ENCODE results near the gene DYNC1I1.

Gene DYNC1I1

DNA sequence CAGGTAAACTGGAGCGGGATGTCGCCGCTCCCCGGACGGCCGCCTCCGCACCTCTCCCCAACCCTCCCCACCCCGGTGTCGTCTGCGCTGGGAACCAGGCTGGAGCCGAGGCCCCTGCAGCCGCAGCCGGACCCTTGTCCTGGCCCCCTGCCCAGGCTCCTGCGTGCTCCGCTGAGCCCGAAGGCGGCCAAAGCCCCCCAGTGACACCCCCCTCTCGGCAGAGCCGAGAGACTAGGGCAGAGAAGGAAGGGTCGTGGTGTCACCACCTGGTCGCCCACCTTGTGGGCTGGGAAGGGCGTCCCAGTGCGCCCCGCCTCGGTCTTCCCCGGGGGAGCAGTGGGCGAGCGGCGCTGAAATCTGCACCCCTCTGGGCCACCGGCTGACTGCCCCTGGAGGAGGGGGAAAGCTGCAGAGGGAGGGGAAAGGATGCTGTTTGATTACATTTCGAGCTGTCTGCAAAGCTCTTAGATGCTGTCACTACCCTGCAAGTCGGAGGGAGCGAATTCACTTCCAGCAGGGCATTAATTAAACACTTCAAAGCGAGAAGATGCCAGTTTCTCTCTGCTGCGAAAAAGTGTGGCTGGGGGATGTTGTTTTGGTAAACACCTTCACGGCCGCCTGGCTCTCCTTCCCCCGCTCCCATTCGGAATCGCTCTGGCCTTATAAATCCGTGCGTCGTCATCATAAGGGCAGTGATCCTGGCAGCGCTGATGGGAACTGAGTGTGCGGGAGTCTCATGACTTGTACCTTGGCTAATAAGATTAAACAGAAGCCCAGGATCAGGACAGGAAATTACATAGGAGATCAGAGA is 622 bp downstream of the DYNC1I1 start:
- DNase-seq (ENCODE audit: low spot score) = no peak
- Mint-ChIP-seq H3K4me1 (ENCODE audit: low read depth) (peaks cover 3% of the 10 kb centered on the region), H3K4me3 (no peak overlapping the region), H3K27me3 (ENCODE audit: low read depth) (peaks cover 38% of the 10 kb centered on the region), H3K36me3 (ENCODE audit: low read depth) (no peaks in the 10 kb centered on the region), H3K27ac (no peak overlapping the region), H3K9me3 (no peaks in the 10 kb centered on the region)

DNA sequence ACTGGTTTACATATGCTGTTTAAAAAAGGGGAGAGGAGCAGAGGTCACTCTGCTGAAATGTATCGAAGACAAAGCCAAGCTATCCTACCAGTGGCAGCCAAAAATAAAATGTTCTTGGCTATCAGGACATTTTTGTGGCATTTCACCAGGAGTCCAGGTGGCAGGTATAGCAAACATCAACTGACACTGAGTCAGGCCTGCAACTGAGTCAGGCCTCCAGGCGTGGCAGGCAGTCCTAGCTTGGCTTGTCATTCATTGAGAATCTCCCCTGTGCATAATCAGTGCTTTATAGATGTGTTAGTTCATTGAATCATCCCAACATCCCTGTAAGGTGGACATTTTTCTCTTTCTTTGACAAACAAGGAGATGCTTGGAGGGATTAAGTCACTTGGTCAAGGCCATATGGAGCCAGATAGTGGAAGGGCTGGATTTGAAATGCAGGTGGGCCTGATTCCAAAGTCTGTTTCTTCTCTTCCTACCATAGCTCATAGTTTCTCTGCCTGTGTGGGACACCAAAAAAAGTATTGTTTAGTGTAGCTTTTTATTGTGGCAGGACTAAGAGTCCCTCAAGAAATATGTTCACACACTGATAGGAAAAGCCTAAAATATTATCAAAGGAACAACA is 4.3 kb downstream of the DYNC1I1 start:
- no peak for DNase-seq (ENCODE audit: low spot score)
- no peak overlapping the region for H3K4me3 Mint-ChIP-seq
- no peaks in the 10 kb centered on the region for H3K36me3 Mint-ChIP-seq (ENCODE audit: low read depth)
- no peak overlapping the region for H3K27ac Mint-ChIP-seq
- H3K4me1 Mint-ChIP-seq (ENCODE audit: low read depth) = peaks cover 3% of the 10 kb centered on the region
- H3K9me3 Mint-ChIP-seq = no peaks in the 10 kb centered on the region
- H3K27me3 Mint-ChIP-seq (ENCODE audit: low read depth) = peaks cover 24% of the 10 kb centered on the region

DNA sequence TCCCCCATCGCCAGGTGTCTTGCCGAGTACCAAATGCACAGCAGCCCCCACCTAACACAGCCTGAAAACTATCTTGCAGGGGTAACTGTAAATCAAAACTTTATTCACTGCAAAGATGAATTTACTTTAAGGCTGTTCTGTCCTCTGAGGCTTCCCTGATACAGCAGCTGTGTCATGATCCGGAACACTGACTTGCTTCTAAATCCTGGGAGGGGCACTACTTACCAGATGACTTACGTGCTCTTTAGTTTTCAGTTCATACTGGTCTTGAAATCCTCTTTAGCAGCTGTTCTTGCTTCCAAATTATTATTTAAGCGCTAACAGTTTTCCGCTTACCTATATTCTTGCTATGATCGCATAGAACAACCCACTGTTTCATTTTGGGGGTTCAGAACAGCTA is 4.9 kb downstream of the DYNC1I1 start:
- no peaks in the 10 kb centered on the region for H3K36me3 Mint-ChIP-seq (ENCODE audit: low read depth)
- H3K4me1 Mint-ChIP-seq (ENCODE audit: low read depth) = peaks cover under 1% of the 10 kb centered on the region
- no peak overlapping the region for H3K4me3 Mint-ChIP-seq
- peaks cover 19% of the 10 kb centered on the region for H3K27me3 Mint-ChIP-seq (ENCODE audit: low read depth)
- no peaks in the 10 kb centered on the region for H3K9me3 Mint-ChIP-seq
- no peak overlapping the region for H3K27ac Mint-ChIP-seq
- DNase-seq (ENCODE audit: low spot score) = no peak

DNA sequence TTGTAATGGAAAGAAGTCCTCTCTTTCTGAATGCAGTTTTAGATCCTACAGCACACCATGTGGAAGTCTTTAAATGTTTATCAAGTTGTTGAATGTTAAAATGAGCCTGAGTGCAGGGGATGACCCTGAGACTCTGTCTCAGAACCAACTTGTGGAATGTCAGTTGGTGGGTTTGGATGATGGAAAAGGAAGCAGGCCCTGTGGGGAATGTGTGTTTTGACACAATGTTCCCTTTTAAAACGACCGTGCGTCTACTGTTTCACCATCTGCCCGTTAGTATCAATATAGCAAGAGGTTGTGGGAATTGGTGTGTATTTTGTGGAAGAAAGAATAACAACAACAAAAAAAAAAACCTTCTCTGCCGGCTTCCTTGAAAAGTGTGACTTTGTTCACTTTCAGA is 8.3 kb downstream of the DYNC1I1 start:
- no peak for DNase-seq (ENCODE audit: low spot score)
- no peak overlapping the region for H3K4me3 Mint-ChIP-seq
- H3K27ac Mint-ChIP-seq = no peak overlapping the region
- no peaks in the 10 kb centered on the region for H3K9me3 Mint-ChIP-seq
- H3K4me1 Mint-ChIP-seq (ENCODE audit: low read depth) = no peaks in the 10 kb centered on the region
- H3K36me3 Mint-ChIP-seq (ENCODE audit: low read depth) = no peaks in the 10 kb centered on the region
- H3K27me3 Mint-ChIP-seq (ENCODE audit: low read depth) = no peaks in the 10 kb centered on the region

DNA sequence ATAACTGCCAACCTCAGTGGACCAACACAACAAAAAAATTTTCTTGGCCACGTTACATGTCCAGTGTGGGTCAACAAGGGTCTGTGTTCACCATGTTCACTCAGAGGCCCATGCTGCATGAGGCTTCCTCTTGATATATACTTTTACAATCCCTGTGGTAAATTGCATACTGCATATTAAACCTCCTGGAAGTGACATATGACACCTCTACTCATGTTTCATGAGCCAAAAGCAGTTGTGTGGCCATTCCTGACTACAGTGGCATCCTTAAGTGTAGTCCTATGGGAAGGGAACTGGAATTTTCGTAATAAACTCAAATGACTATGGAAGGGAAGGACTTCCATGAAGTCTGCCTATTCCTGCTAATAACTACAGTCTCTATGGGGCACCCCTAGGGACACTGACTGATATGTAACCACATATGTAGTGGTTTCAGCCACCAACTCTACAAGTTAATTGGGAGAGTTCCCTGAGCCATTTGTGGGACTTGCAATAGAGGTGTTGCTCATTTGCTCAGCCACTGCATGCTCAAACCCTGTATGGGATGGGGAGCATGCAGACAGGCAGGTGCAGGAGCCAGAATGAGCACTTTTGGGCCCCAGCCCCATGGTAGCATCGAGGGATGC is 9.7 kb downstream of the DYNC1I1 start:
- Mint-ChIP-seq H3K4me3 (no peak overlapping the region), H3K27me3 (ENCODE audit: low read depth) (peaks cover under 1% of the 10 kb centered on the region), H3K27ac (no peak overlapping the region), H3K36me3 (ENCODE audit: low read depth) (no peaks in the 10 kb centered on the region), H3K4me1 (ENCODE audit: low read depth) (no peaks in the 10 kb centered on the region), H3K9me3 (no peaks in the 10 kb centered on the region)
- DNase-seq (ENCODE audit: low spot score) = no peak

DNA sequence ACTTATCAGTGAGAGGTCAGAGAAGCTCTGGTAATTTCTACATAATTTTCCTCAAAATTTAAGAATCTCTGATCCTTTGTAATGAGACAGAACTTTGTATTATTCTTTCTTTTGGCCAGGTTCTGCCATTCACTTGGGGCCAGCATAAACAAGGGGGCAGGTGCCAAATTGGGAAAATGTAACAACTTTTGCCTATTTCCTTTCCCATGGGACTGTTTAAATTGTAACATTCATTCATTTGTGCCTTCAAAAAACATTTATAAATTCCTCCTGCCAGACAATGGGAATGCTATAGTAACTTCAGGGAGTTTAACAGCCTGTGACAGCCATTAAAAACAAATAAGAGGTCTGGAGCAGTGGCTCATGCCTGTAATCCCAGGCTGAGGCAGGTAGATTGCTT is 12.4 kb downstream of the DYNC1I1 start:
- H3K4me3 Mint-ChIP-seq = no peak overlapping the region
- DNase-seq (ENCODE audit: low spot score) = no peak
- no peaks in the 10 kb centered on the region for H3K9me3 Mint-ChIP-seq
- H3K36me3 Mint-ChIP-seq (ENCODE audit: low read depth) = no peaks in the 10 kb centered on the region
- H3K27ac Mint-ChIP-seq = no peak overlapping the region
- peaks cover 2% of the 10 kb centered on the region for H3K27me3 Mint-ChIP-seq (ENCODE audit: low read depth)
- no peaks in the 10 kb centered on the region for H3K4me1 Mint-ChIP-seq (ENCODE audit: low read depth)

DNA sequence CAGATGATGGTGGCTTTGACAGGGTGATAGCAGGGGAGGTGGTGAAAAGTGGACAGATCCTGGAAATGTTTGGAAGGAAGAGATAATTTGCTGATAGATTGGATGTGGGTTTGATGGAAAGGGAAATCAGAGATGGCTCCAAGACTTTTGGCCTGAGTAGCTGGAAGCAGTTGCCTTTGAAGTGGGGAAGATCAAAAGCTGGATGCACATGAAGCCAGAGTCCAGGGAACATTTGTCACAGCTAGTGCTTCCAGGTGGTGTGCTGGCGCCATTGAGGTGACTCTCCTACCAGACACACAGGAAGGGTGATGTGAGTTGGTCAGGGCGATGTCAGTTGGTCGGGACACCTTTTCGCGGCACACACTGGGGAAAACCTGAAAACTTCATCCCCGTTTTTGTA is 15.9 kb downstream of the DYNC1I1 start:
- Mint-ChIP-seq H3K36me3 (ENCODE audit: low read depth) (no peaks in the 10 kb centered on the region), H3K4me1 (ENCODE audit: low read depth) (no peaks in the 10 kb centered on the region)

DNA sequence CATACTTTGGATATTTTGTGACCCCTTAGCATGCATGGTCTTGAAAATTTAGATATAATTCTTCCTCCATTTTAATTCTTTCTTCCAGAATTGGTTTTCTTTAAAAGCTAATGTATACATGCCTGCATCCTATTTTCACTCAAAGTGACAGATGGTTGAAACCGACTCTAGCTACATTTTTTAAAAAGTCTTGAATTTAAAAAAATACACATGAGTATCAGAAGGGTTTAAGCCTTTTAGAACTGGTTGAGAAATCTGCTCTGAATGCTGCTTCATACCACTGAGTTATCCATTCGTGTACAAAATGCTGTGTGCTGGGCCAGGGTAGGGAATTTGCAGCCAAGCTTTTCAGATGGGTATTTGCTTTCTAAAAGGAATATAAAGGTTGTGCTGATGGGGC is 16.5 kb downstream of the DYNC1I1 start:
- Mint-ChIP-seq H3K36me3 (ENCODE audit: low read depth) (no peaks in the 10 kb centered on the region), H3K27ac (no peak overlapping the region), H3K4me1 (ENCODE audit: low read depth) (no peaks in the 10 kb centered on the region), H3K4me3 (no peak overlapping the region), H3K9me3 (no peaks in the 10 kb centered on the region), H3K27me3 (ENCODE audit: low read depth) (peaks cover 2% of the 10 kb centered on the region)
- no peak for DNase-seq (ENCODE audit: low spot score)

More for the DNA sequence above, 15.9 kb downstream of the DYNC1I1 start:
- H3K27ac Mint-ChIP-seq = no peak overlapping the region
- DNase-seq (ENCODE audit: low spot score) = no peak
- H3K4me3 Mint-ChIP-seq = no peak overlapping the region
- peaks cover 2% of the 10 kb centered on the region for H3K27me3 Mint-ChIP-seq (ENCODE audit: low read depth)
- no peaks in the 10 kb centered on the region for H3K9me3 Mint-ChIP-seq

DNA sequence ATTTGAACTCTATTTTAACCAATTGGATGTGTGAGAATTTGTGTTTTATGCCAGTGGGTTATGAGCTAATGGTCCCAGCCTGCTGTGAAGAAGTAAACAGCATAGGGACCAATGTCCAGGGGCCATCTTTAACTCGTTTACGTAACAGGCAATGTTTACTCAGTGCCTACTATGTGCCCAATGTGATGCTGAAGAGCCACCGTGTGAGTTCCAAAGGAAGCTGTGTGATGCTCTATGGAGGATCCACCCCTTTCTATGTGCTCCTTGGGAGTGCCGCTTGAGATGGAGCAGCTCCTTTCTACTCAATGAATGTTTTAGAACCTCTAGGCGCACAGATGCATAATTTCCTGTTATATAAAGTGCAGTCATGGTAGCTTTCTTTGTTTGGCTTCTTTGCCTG is 21.3 kb downstream of the DYNC1I1 start:
- no peaks in the 10 kb centered on the region for H3K36me3 Mint-ChIP-seq (ENCODE audit: low read depth)
- no peak overlapping the region for H3K27ac Mint-ChIP-seq
- no peaks in the 10 kb centered on the region for H3K4me1 Mint-ChIP-seq (ENCODE audit: low read depth)
- H3K4me3 Mint-ChIP-seq = no peak overlapping the region
- no peak for DNase-seq (ENCODE audit: low spot score)
- H3K9me3 Mint-ChIP-seq = no peaks in the 10 kb centered on the region
- no peaks in the 10 kb centered on the region for H3K27me3 Mint-ChIP-seq (ENCODE audit: low read depth)

DNA sequence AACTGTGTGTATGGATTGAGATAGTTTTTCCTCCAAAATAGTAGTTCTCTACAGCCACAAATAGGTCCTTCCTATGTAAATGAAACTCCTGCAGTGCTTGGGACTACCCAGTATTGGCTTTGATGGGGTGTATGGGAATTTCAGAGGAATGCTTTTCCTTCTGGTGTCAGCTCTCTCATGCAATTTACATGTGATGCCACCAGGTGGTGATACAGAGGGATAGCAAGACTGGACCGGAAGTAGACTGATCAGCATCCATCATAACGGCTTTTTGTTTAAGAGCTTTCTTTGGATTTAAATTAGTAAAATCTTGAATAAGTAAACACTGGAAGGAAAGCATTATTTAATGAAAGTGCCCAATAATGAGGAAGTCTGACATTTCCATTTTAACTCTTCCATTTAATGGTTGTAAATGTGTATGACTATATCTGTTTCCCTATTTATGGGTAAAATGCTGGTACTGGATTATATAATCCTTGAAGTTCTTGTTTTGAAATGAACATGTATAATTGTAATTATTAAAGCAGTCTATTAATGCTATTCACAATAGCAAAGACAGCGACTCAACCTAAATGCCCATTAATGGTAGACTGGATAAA is 22.7 kb downstream of the DYNC1I1 start:
- Mint-ChIP-seq H3K36me3 (ENCODE audit: low read depth) (no peaks in the 10 kb centered on the region), H3K4me1 (ENCODE audit: low read depth) (no peaks in the 10 kb centered on the region)
- DNase-seq (ENCODE audit: low spot score) = no peak

DNA sequence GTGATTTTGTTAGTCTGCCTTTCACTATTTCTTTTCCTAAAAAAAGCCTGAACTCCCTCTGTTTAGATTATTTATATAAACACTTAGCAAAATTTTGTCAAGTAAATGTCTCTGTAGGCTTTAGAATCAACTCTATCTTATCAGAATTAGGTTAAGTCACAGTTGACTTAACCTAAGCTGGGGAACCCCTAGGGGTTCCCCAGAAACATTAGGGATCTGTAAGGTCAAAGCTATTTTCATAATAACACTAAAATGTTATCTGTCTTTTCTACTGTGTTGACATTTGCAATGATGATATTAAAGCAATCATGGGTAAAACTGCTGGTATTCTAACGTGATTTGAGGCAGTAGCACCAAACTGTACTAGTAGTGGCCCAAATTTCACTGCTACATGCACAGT is 24.3 kb downstream of the DYNC1I1 start:
- no peaks in the 10 kb centered on the region for H3K36me3 Mint-ChIP-seq (ENCODE audit: low read depth)
- no peaks in the 10 kb centered on the region for H3K9me3 Mint-ChIP-seq
- H3K27me3 Mint-ChIP-seq (ENCODE audit: low read depth) = peaks cover 2% of the 10 kb centered on the region
- no peak overlapping the region for H3K4me3 Mint-ChIP-seq
- no peaks in the 10 kb centered on the region for H3K4me1 Mint-ChIP-seq (ENCODE audit: low read depth)
- no peak overlapping the region for H3K27ac Mint-ChIP-seq
- no peak for DNase-seq (ENCODE audit: low spot score)

More for the DNA sequence above, 22.7 kb downstream of the DYNC1I1 start:
- Mint-ChIP-seq H3K27ac (no peak overlapping the region), H3K9me3 (no peaks in the 10 kb centered on the region), H3K27me3 (ENCODE audit: low read depth) (peaks cover 2% of the 10 kb centered on the region), H3K4me3 (no peak overlapping the region)

DNA sequence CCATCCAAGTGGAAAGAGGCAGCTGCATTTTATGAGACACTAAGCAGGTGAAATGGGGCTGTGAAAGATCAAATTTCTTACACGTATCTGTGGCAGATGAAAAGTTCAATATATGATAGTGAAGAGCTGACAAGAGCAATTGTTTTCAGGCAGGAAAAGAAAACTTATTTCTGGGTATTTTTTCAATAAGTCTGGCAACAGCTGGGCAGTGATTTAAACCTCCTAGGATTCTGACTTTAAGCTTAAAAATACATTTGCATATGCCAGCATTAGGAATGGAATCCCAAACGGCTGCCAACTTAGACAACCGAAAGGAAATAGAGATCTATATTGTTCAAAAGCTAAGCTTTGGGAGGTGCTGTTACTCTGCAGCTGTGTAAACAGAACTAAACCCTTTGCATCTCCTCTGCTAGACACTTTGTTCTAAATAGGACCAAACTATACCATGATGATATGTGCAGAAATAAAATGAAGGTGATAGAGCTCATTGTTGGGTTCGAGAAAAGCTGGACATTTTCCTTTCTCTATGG is 26.1 kb downstream of the DYNC1I1 start:
- DNase-seq (ENCODE audit: low spot score) = no peak
- H3K27me3 Mint-ChIP-seq (ENCODE audit: low read depth) = peaks cover 2% of the 10 kb centered on the region
- no peak overlapping the region for H3K4me3 Mint-ChIP-seq
- H3K9me3 Mint-ChIP-seq = no peaks in the 10 kb centered on the region
- no peaks in the 10 kb centered on the region for H3K4me1 Mint-ChIP-seq (ENCODE audit: low read depth)
- no peak overlapping the region for H3K27ac Mint-ChIP-seq
- no peaks in the 10 kb centered on the region for H3K36me3 Mint-ChIP-seq (ENCODE audit: low read depth)

DNA sequence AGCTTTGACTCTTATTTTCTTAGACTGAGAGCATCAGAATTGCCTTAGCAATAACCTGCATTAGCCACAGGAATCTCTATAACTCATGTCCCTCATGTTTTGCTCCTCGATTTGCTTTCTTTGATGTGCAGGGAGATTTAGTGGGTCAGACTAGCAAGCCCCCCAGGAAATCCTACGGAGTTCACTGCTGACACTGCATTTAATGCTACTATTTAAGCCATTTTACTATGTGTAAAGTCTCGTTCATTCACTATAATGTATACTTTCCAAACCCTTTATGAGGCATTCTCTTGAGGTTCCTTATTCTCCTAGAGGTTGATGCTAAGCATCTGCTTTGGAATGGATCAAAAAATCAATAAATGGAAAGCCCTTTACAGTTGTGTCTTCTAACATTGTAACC is 28.4 kb downstream of the DYNC1I1 start:
- DNase-seq (ENCODE audit: low spot score) = no peak
- Mint-ChIP-seq H3K36me3 (ENCODE audit: low read depth) (no peaks in the 10 kb centered on the region), H3K4me3 (no peak overlapping the region), H3K27ac (no peak overlapping the region), H3K27me3 (ENCODE audit: low read depth) (peaks cover 2% of the 10 kb centered on the region), H3K9me3 (no peaks in the 10 kb centered on the region), H3K4me1 (ENCODE audit: low read depth) (no peaks in the 10 kb centered on the region)

DNA sequence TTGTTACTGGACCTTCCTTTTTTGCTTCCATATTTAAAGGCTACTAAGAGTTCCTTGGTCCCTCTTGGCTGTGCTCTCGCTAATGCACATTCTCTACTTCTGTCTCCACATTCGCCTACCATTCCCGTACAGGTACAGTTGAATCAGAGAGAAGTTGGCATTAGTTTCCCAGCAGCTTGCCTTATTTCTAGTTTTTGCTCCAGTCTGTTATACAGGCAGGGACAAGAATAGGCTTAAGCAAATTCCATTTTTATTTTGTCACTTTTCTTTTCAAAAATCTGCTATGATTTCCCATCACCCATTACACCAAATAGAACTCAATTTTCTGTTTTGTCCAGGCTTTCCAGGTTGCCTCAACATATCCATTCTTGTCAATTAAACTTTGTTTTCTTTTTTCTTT is 29.9 kb downstream of the DYNC1I1 start:
- Mint-ChIP-seq H3K4me3 (no peak overlapping the region), H3K4me1 (ENCODE audit: low read depth) (no peaks in the 10 kb centered on the region), H3K27me3 (ENCODE audit: low read depth) (peaks cover 2% of the 10 kb centered on the region), H3K9me3 (no peaks in the 10 kb centered on the region), H3K36me3 (ENCODE audit: low read depth) (no peaks in the 10 kb centered on the region), H3K27ac (no peak overlapping the region)
- no peak for DNase-seq (ENCODE audit: low spot score)
